Stomach (tissue), 4 donors: ENCODE measurements around the gene TAP1.

ENCODE experiments used
- CTCF ChIP-seq, 7 experiments: fragments of 450-650 bp in 4 of 7; fragments of 200-600 bp in 3 of 7; sonication (generic) in 3 of 7; IDR thresholded peaks; one replicate each; pipeline ENCODE4 v1.5.1; 2016 to 2019; ENCODE audit warnings: antibody characterized with exemption in 7 of 7, control low read depth in 2 of 7, mild to moderate bottlenecking in 1 of 7
- EP300 ChIP-seq: sonication (generic); formaldehyde crosslinking; IDR thresholded peaks from one replicate; pipeline ENCODE4 v1.6.1; 2017; ENCODE audit warnings: antibody characterized with exemption
- POLR2A ChIP-seq, 4 donors: fragments of 450-650 bp; IDR thresholded peaks; one replicate each; pipeline ENCODE4 v1.6.1; 2016; ENCODE audit warnings: antibody characterized with exemption in 4 of 4, control low read depth in 2 of 4, mild to moderate bottlenecking in 1 of 4, moderate library complexity in 1 of 4
- POLR2AphosphoS5 ChIP-seq, 3 donors: sonication (generic); formaldehyde crosslinking; IDR thresholded peaks; one replicate each; pipeline ENCODE4 v1.6.1; 2016; ENCODE audit warnings: antibody characterized with exemption in 3 of 3

DNA sequence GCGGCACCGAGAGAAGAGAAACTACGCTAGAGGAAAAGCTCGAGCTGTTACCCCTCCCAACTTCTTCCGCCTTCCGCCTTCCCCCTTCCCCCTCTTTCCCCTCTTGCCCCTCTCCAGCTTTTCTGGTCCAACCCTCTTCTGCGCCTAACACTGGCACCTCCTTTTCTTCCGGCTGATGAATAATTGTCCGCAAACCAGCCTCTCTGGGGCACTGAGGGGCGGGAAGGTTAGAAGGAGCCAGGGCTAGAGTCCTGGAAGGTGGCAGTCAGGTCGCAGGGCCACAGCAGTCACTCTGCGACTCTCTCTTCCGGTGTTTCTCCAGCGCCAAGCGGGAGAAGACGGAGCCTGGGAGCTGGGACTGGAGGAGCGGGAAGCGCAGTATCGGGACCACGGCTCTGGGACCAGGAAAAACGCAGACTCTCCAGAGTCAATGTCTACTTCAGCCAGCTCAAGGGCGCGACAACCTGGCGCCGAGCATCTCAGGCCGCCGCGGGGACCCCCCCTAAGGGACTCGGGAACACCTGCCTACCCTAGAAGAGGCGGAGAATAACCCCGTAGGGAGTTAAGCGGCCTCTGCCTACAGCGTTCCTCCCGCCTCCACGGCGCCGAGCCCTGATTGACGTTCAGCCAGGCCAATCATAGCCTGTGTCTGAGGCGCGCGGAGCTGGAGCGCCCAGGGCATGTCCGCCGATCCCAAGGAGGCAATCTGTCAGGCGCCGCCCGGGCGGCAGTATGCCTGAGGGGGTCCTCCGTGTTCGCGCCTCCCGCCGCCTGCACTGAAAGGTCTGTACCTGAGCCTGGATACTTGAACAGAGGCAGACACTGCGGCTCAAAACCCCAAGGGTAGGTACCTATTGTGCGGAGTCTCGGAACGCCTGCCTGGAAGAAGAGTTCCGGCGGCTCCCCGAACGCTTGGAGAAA, 40.8 kb upstream of the TAP1 start:
- TF ChIP-seq CTCF (IDR thresholded peaks at IDR 0.05) (no peak), POLR2A (IDR thresholded peaks at IDR 0.05) (peak in 1 of 4 donors; percentile 70), POLR2AphosphoS5 (IDR thresholded peaks at IDR 0.05) (peak; percentile 47 to 79 (median 78)), EP300 (no peak)
